NT2/D1 (cell line): Measurements from ENCODE around the gene CMTM1.

Experiments used
- SUZ12 ChIP-seq: IDR thresholded peaks from 2 replicates; pipeline ENCODE4 v1.6.1; 2011; ENCODE audit not compliant: insufficient read length, insufficient read depth; ENCODE audit errors: extremely low read depth
- YY1 ChIP-seq: IDR thresholded peaks from 2 replicates; pipeline ENCODE4 v1.6.1; 2011; ENCODE audit not compliant: insufficient read length, insufficient read depth
- ZNF274 ChIP-seq: IDR thresholded peaks from 2 replicates; pipeline ENCODE4 v1.6.1; 2011; ENCODE audit warnings: mild to moderate bottlenecking, low read depth, low read length

GRCh38 chr16:66525396-66526180, 40.7 kb upstream of the CMTM1 start:
- TF ChIP-seq YY1 (no peak), ZNF274 (no peak), SUZ12 (no peak)
